A549 (cell line): ENCODE results near the gene EFCAB5. TPM values are rescaled to one million over a fixed set of nuclear protein-coding genes. Genes with fewer than 3 reads are reported as not detected.

Experiments
- ATAC-seq, 2 experiments: fragments of 200-7000 bp in 1 of 2; fragments of >200 bp in 1 of 2; cut with Nextera tagmentation in 1 of 2; cut with Tn5 transposase in 1 of 2; 3 replicates each; pipeline versions ENCODE4 v1.8.0 to v1.9.1; 2018 to 2020; ENCODE audit warnings: mild to moderate bottlenecking in 1 of 2, moderate library complexity in 1 of 2
- CTCF ChIA-PET: fragments of 300-600 bp; sonication (Branson Sonifier 250); formaldehyde crosslinking; extraction: SDS; loops from one replicate; lab custom pipeline; 2021; ENCODE audit warnings: antibody characterized with exemption, inconsistent platforms; lab: Yijun Ruan, JAX
- POLR2A ChIA-PET: fragments of 350-600 bp; formaldehyde crosslinking; extraction: SDS; loops from one replicate; lab custom pipeline; 2021; ENCODE audit warnings: antibody characterized with exemption, inconsistent platforms; lab: Yijun Ruan, JAX
- DNase-seq, 2 experiments: peaks; one replicate each; pipeline versions ENCODE4 v3.0.0 to v3.0.0-alpha.2; 2011 to 2016; ENCODE audit warnings: low read depth in 1 of 2, low spot score in 1 of 2
- FAIRE-seq: peaks from 2 replicates; lab custom pipeline; 2011; peaks lifted over from hg19 to GRCh38; lab: Jason Lieb, UNC
- H3K27ac ChIP-seq, 2 experiments: fragments of >200 bp; sonication (Bioruptor Twin); formaldehyde crosslinking; 3 replicates each; pipeline ENCODE4 v1.5.1; 2016 to 2017
- H3K4me1 ChIP-seq: fragments of >200 bp; sonication (Bioruptor Twin); formaldehyde crosslinking; 3 replicates; pipeline ENCODE4 v1.6.1; 2016
- H3K4me2 ChIP-seq: fragments of >200 bp; sonication (Bioruptor Twin); formaldehyde crosslinking; 3 replicates; pipeline ENCODE4 v1.6.1; 2016
- H3K4me3 ChIP-seq: fragments of >200 bp; sonication (Bioruptor Twin); formaldehyde crosslinking; 3 replicates; pipeline ENCODE4 v1.5.1; 2016
- H3K9me3 ChIP-seq: fragments of >200 bp; sonication (Bioruptor Twin); formaldehyde crosslinking; 3 replicates; pipeline ENCODE4 v1.6.1; 2016
- BHLHE40 ChIP-seq: IDR thresholded peaks from 2 replicates; pipeline ENCODE4 v1.6.1; 2012; ENCODE audit warnings: low read depth, low read length, inconsistent platforms
- CBX8 ChIP-seq: fragments of 200-600 bp; sonication (generic); IDR thresholded peaks from 2 replicates; pipeline ENCODE4 v1.6.1; 2016
- CEBPB ChIP-seq, 2 experiments: fragments of >200 bp in 1 of 2; sonication (Bioruptor Twin) in 1 of 2; formaldehyde crosslinking in 1 of 2; IDR thresholded peaks; 2 replicates each; pipeline ENCODE4 v1.6.1; 2012 to 2016
- CHD2 ChIP-seq: fragments of 150-350 bp; IDR thresholded peaks from 2 replicates; pipeline ENCODE4 v1.6.1; 2014; ENCODE audit warnings: low read length; ENCODE audit not compliant: partially characterized antibody
- CHD4 ChIP-seq: fragments of 200-600 bp; sonication (generic); IDR thresholded peaks from 2 replicates; pipeline ENCODE4 v1.6.1; 2016; ENCODE audit warnings: antibody characterized with exemption, mild to moderate bottlenecking, borderline replicate concordance
- EP300 ChIP-seq, 2 experiments: fragments of >200 bp; sonication (Bioruptor Twin); formaldehyde crosslinking; IDR thresholded peaks; 2 replicates in 1 of 2; 3 replicates in 1 of 2; pipeline ENCODE4 v1.6.1; 2016 to 2017
- ESRRA ChIP-seq: fragments of 150-350 bp; IDR thresholded peaks from 2 replicates; pipeline ENCODE4 v1.6.1; 2014; ENCODE audit warnings: mild to moderate bottlenecking, low read length, borderline replicate concordance
- FOSB ChIP-seq: fragments of 250-450 bp; sonication (Bioruptor Pico); IDR thresholded peaks from 2 replicates; pipeline ENCODE4 v1.5.0; 2020; ENCODE audit warnings: mild to moderate bottlenecking, moderate library complexity
- FOXS1 ChIP-seq: fragments of 250-450 bp; sonication (Bioruptor Pico); IDR thresholded peaks from 2 replicates; pipeline ENCODE4 v1.5.0; 2020; ENCODE audit warnings: mild to moderate bottlenecking, moderate library complexity
- HDAC2 ChIP-seq: fragments of 200-600 bp; sonication (generic); IDR thresholded peaks from 2 replicates; pipeline ENCODE4 v1.6.1; 2016
- HOXA7 ChIP-seq: fragments of 250-450 bp; sonication (Bioruptor Pico); IDR thresholded peaks from 2 replicates; pipeline ENCODE4 v1.5.0; 2020; ENCODE audit warnings: mild to moderate bottlenecking, moderate library complexity
- HOXB13 ChIP-seq: fragments of 250-450 bp; sonication (Bioruptor Pico); IDR thresholded peaks from 2 replicates; pipeline ENCODE4 v1.5.0; 2020; ENCODE audit warnings: low read depth, mild to moderate bottlenecking, moderate library complexity
- JUN ChIP-seq, 2 experiments: fragments of >200 bp; sonication (Bioruptor Twin); formaldehyde crosslinking; IDR thresholded peaks; 2 replicates in 1 of 2; 3 replicates in 1 of 2; pipeline ENCODE4 v1.6.1; 2016 to 2017
- MAFK ChIP-seq: fragments of 450-650 bp; IDR thresholded peaks from 2 replicates; pipeline ENCODE4 v1.6.1; 2014; ENCODE audit not compliant: partially characterized antibody
- NPAS2 ChIP-seq: fragments of 250-450 bp; sonication (Bioruptor Pico); IDR thresholded peaks from 2 replicates; pipeline ENCODE4 v1.8.0; 2022; ENCODE audit warnings: mild to moderate bottlenecking, moderate library complexity, borderline replicate concordance
- PHF8 ChIP-seq: fragments of 200-600 bp; sonication (generic); IDR thresholded peaks from 2 replicates; pipeline ENCODE4 v1.6.1; 2016; ENCODE audit warnings: low read depth, mild to moderate bottlenecking, antibody characterized with exemption, moderate library complexity, borderline replicate concordance
- POLR2A ChIP-seq: IDR thresholded peaks from 2 replicates; pipeline ENCODE4 v1.6.1; 2012; ENCODE audit warnings: mild to moderate bottlenecking, low read length
- RCOR1 ChIP-seq: fragments of 150-350 bp; IDR thresholded peaks from 2 replicates; pipeline ENCODE4 v1.6.1; 2014; ENCODE audit warnings: antibody characterized with exemption, low read length, low read depth
- RFX5 ChIP-seq: fragments of 450-650 bp; IDR thresholded peaks from 2 replicates; pipeline ENCODE4 v1.7.1; 2014; ENCODE audit warnings: antibody characterized with exemption, mild to moderate bottlenecking, moderate library complexity
- RNF2 ChIP-seq: fragments of 200-600 bp; sonication (generic); IDR thresholded peaks from 2 replicates; pipeline ENCODE4 v1.6.1; 2016; ENCODE audit warnings: low read depth, mild to moderate bottlenecking, antibody characterized with exemption, moderate library complexity, borderline replicate concordance
- SMC3 ChIP-seq: fragments of >200 bp; sonication (Bioruptor Twin); formaldehyde crosslinking; IDR thresholded peaks from 3 replicates; pipeline ENCODE4 v1.6.1; 2018; ENCODE audit warnings: inconsistent platforms
- SREBF2 ChIP-seq: fragments of 450-650 bp; IDR thresholded peaks from 2 replicates; pipeline ENCODE4 v1.6.1; 2014; ENCODE audit warnings: mild to moderate bottlenecking, moderate library complexity
- TP53 ChIP-seq: fragments of 250-450 bp; sonication (Bioruptor Pico); IDR thresholded peaks from 2 replicates; pipeline ENCODE4 v1.5.0; 2021; ENCODE audit warnings: mild to moderate bottlenecking, moderate library complexity
- USF2 ChIP-seq: fragments of 450-650 bp; IDR thresholded peaks from 2 replicates; pipeline ENCODE4 v1.6.1; 2014; ENCODE audit warnings: antibody characterized with exemption
- ZC3H11A ChIP-seq: fragments of 450-650 bp; IDR thresholded peaks from 2 replicates; pipeline ENCODE4 v1.6.1; 2014; ENCODE audit warnings: antibody characterized with exemption, mild to moderate bottlenecking
- ZNF302 ChIP-seq: fragments of 250-450 bp; sonication (Bioruptor Pico); IDR thresholded peaks from 2 replicates; pipeline ENCODE4 v1.9.0; 2021; ENCODE audit warnings: inconsistent platforms, mild to moderate bottlenecking, moderate library complexity
- ZSCAN20 ChIP-seq: fragments of 250-450 bp; sonication (Bioruptor Pico); IDR thresholded peaks from 2 replicates; pipeline ENCODE4 v1.8.0; 2022; ENCODE audit warnings: mild to moderate bottlenecking, moderate library complexity
- WGBS: methylation state at CpG from one replicate; pipeline ENCODE4 v1.1.6; 2017; ENCODE audit errors: missing lambda C conversion rate; 5-methylcytosine and 5-hydroxymethylcytosine counted together
- polyA plus RNA-seq, 4 experiments: library from polyadenylated mRNA; depleted of rRNA in 3 of 4; stranded (reverse); fragments of >200 nt; fragmentation: RNase III in 1 of 4; extraction: RNeasy Plus Mini Kit Qiagen cat#74134 plus additional on column Dnase treatment in 1 of 4; gene quantifications; 2 replicates in 3 of 4; 3 replicates in 1 of 4; pipeline ENCODE4 v1.2.3, GENCODE V29; 2011 to 2017
- TF ChIP-seq, protein P1 (sequence below): IDR thresholded peaks from 2 replicates; pipeline ENCODE4 v1.6.1; 2012
- TF ChIP-seq, protein P2 (sequence below): IDR thresholded peaks from 2 replicates; pipeline ENCODE4 v1.6.1; 2012; ENCODE audit warnings: low read depth, borderline replicate concordance
- TF ChIP-seq, protein P3 (sequence below): fragments of >200 bp; sonication (Bioruptor Twin); formaldehyde crosslinking; IDR thresholded peaks from 3 replicates; pipeline ENCODE4 v1.6.1; 2016

The EFCAB5 gene
- polyA plus RNA-seq, 2 of the 4 experiments (the other 2 are of a cell fraction), result 0.65 to 2.6 TPM

GRCh38 chr17:30068465-30068864 lies 127.0 kb downstream of the EFCAB5 start:
- TF ChIP-seq JUN (IDR thresholded peaks at IDR 0.05), result no peak
- no peak for TF ChIP-seq HOXA7 (CRISPR knock-in tag)
- TF ChIP-seq SMC3, result no peak
- TF ChIP-seq ESRRA, result no peak
- TF ChIP-seq USF2, result no peak
- TF ChIP-seq, protein P1, sequence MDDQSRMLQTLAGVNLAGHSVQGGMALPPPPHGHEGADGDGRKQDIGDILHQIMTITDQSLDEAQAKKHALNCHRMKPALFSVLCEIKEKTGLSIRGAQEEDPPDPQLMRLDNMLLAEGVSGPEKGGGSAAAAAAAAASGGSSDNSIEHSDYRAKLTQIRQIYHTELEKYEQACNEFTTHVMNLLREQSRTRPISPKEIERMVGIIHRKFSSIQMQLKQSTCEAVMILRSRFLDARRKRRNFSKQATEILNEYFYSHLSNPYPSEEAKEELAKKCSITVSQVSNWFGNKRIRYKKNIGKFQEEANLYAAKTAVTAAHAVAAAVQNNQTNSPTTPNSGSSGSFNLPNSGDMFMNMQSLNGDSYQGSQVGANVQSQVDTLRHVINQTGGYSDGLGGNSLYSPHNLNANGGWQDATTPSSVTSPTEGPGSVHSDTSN, result no peak
- TF ChIP-seq PHF8, result no peak
- no peak for TF ChIP-seq POLR2A
- TF ChIP-seq EP300 (IDR thresholded peaks at IDR 0.05), result no peak
- TF ChIP-seq TP53 (CRISPR knock-in tag), result no peak
- TF ChIP-seq CHD4, result no peak
- no peak for TF ChIP-seq ZSCAN20 (CRISPR knock-in tag)
- TF ChIP-seq BHLHE40, result no peak
- no peak for TF ChIP-seq CBX8
- TF ChIP-seq CEBPB (IDR thresholded peaks at IDR 0.05), result no peak
- TF ChIP-seq RFX5, result no peak
- no peak for TF ChIP-seq NPAS2 (CRISPR knock-in tag)
- ChIA-PET POLR2A (no interaction called here), CTCF (interaction anchor here (0.6 to 2.9 kb wide), 4 partner anchors 23 to 382 kb away, joined by 3 to 18 read pairs (median 4); no protein-coding TSS in a partner anchor)
- 79% methylated on average over 16 of the region's 16 CpGs for WGBS
- no peak for FAIRE-seq
- Histone ChIP-seq H3K4me2 (no peak overlapping the region), H3K4me3 (no peak overlapping the region), H3K9me3 (peaks cover 26% of the 10 kb centered on the region), H3K27ac (no peak overlapping the region), H3K4me1 (no peaks in the 10 kb centered on the region)
- ATAC-seq, result no peak
- no peak for DNase-seq

DNA sequence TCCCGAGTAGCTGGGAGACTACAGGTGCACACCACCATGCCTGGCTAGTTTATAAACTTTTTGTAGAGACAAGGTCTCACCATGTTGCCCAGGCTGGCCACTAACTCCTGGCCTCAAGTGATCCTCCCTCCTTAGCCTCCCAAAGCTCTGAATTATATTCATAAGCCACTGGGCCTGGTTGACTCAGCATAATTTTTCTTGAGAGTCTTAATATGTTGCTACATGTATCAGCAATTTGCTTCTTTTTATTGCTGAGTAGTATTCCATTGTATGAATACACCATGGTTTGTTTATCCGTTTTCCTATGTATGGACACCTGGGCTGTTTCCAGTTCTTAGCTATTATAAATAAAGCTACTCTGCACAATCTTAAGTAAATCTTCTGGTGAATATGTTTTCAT lies 132.8 kb downstream of the EFCAB5 start:
- H3K4me3 ChIP-seq, result no peak overlapping the region
- H3K4me2 ChIP-seq, result no peak overlapping the region
- POLR2A ChIA-PET, result no interaction called here
- TF ChIP-seq HDAC2 (no peak), MAFK (peak; percentile 62)
- DNase-seq, result no peak
- H3K4me1 ChIP-seq, result no peaks in the 10 kb centered on the region
- ATAC-seq, result no peak
- no peaks in the 10 kb centered on the region for H3K9me3 ChIP-seq
- 59% methylated on average over 2 of the region's 2 CpGs for WGBS
- CTCF ChIA-PET, result interaction anchor here (0.6 to 3.9 kb wide), 4 partner anchors 19 to 1018 kb away, joined by 3 to 23 read pairs (median 4); no protein-coding TSS in a partner anchor
- no peak overlapping the region for H3K27ac ChIP-seq
- no peak for FAIRE-seq

GRCh38 chr17:30074730-30075129 lies 133.3 kb downstream of the EFCAB5 start:
- TF ChIP-seq RNF2 (no peak), SREBF2 (no peak)
- TF ChIP-seq, all 56 proteins: peak for 0
- CTCF ChIA-PET, result interaction anchor here (0.6 to 3.9 kb wide), 3 partner anchors 19 to 1018 kb away, joined by 3 to 23 read pairs (median 3); no protein-coding TSS in a partner anchor
- H3K4me3 ChIP-seq, result no peak overlapping the region
- H3K27ac ChIP-seq, result no peak overlapping the region
- POLR2A ChIA-PET, result no interaction called here
- no peak for ATAC-seq
- no peak overlapping the region for H3K4me2 ChIP-seq
- no peak for DNase-seq
- no peak for FAIRE-seq
- no peaks in the 10 kb centered on the region for H3K9me3 ChIP-seq
- H3K4me1 ChIP-seq, result no peaks in the 10 kb centered on the region
- WGBS, result 40% methylated on average over 2 of the region's 2 CpGs

DNA sequence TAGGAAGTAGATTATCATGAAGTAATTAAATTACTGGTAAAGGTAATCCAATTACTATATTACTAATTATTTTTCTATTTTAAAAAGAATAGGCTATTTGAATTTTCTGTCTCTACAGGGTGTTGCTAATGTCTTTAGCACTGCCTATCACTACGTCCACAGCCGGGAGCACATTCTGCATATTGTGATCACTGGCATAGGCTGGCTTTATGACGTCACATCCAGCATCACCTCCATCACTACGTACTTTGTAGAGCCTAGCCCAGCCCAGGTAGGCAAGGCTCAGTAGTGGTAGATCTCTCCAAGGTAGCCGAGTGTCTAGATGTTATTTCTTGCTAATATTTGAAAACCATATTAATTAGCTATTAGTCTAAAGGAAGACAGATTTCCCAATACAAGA lies 141.3 kb downstream of the EFCAB5 start:
- POLR2A ChIA-PET, result no interaction called here
- TF ChIP-seq CBX8, result no peak
- no peak for TF ChIP-seq ZSCAN20 (CRISPR knock-in tag)
- no peak for TF ChIP-seq FOSB (CRISPR knock-in tag)
- no peak for TF ChIP-seq ZNF302 (CRISPR knock-in tag)
- TF ChIP-seq SREBF2, result no peak
- TF ChIP-seq RCOR1, result no peak
- TF ChIP-seq FOXS1 (CRISPR knock-in tag), result no peak
- TF ChIP-seq HOXB13, result no peak
- no peak for TF ChIP-seq CHD2
- TF ChIP-seq EP300 (IDR thresholded peaks at IDR 0.05), result no peak
- no peak for TF ChIP-seq ZC3H11A
- no peak for TF ChIP-seq NPAS2 (CRISPR knock-in tag)
- TF ChIP-seq, protein P2, sequence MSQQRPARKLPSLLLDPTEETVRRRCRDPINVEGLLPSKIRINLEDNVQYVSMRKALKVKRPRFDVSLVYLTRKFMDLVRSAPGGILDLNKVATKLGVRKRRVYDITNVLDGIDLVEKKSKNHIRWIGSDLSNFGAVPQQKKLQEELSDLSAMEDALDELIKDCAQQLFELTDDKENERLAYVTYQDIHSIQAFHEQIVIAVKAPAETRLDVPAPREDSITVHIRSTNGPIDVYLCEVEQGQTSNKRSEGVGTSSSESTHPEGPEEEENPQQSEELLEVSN, result no peak
- TF ChIP-seq, protein P3, sequence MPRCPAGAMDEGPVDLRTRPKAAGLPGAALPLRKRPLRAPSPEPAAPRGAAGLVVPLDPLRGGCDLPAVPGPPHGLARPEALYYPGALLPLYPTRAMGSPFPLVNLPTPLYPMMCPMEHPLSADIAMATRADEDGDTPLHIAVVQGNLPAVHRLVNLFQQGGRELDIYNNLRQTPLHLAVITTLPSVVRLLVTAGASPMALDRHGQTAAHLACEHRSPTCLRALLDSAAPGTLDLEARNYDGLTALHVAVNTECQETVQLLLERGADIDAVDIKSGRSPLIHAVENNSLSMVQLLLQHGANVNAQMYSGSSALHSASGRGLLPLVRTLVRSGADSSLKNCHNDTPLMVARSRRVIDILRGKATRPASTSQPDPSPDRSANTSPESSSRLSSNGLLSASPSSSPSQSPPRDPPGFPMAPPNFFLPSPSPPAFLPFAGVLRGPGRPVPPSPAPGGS, result no peak
- TF ChIP-seq, all 56 proteins: peak for 0
- CTCF ChIA-PET, result interaction anchor here (0.9 to 6.4 kb wide), 7 partner anchors 10 to 491 kb away, joined by 3 to 91 read pairs (median 4); no protein-coding TSS in a partner anchor
- no peak overlapping the region for H3K27ac ChIP-seq
- 54% methylated on average over 5 of the region's 5 CpGs for WGBS
- H3K9me3 ChIP-seq, result peaks cover 2% of the 10 kb centered on the region; the same call in 1 of the 3 replicates
- no peak for DNase-seq
- FAIRE-seq, result no peak
- no peak overlapping the region for H3K4me3 ChIP-seq
- ATAC-seq, result no peak
- no peak overlapping the region for H3K4me2 ChIP-seq
- no peaks in the 10 kb centered on the region for H3K4me1 ChIP-seq
